ENCODE data around the gene GRPR.

The GRPR gene

GRCh38 chrX:16123222-16123786 is at the start of gene GRPR:
GRPR (plus strand) TSS chrX:16123565; CDS start chrX:16123954, 389 bp downstream.
- DNase-seq: peak; percentile 75

GRCh38 chrX:16075087-16075486 is 48.3 kb upstream of the GRPR start:
- peak; percentile 8 for DNase-seq

GRCh38 chrX:16076834-16077233 is 46.5 kb upstream of the GRPR start:
- no peak for DNase-seq

- DNase-seq: no peak
Observed at GRCh38 chrX:16077811-16078210, 45.6 kb upstream of the GRPR start.

- no peak for DNase-seq
Observed at GRCh38 chrX:16081357-16081756, 42.0 kb upstream of the GRPR start.

GRCh38 chrX:16082470-16083085 is 40.8 kb upstream of the GRPR start:
- no peak for DNase-seq

GRCh38 chrX:16087076-16087475 is 36.3 kb upstream of the GRPR start:
- DNase-seq: no peak

GRCh38 chrX:16089086-16089485 is 34.3 kb upstream of the GRPR start:
- no peak for DNase-seq

GRCh38 chrX:16096141-16096540 is 27.2 kb upstream of the GRPR start:
- no peak for DNase-seq

- DNase-seq: no peak
Observed at GRCh38 chrX:16100673-16101072, 22.7 kb upstream of the GRPR start.

- DNase-seq: no peak
Observed at GRCh38 chrX:16101581-16101980, 21.8 kb upstream of the GRPR start.

- no peak for DNase-seq
Observed at GRCh38 chrX:16103625-16104024, 19.7 kb upstream of the GRPR start.

GRCh38 chrX:16112428-16112827 is 10.9 kb upstream of the GRPR start:
- no peak for DNase-seq

GRCh38 chrX:16113978-16114565 is 9.3 kb upstream of the GRPR start:
- no peak for DNase-seq

- DNase-seq: peak; percentile 81
Observed at GRCh38 chrX:16114611-16115010, 8.8 kb upstream of the GRPR start.

GRCh38 chrX:16119353-16120220 is 3.8 kb upstream of the GRPR start:
- no peak for DNase-seq

GRCh38 chrX:16120431-16120830 is 2.9 kb upstream of the GRPR start:
- no peak for DNase-seq

- DNase-seq: no peak
Observed at GRCh38 chrX:16124201-16124600, 836 bp downstream of the GRPR start.

GRCh38 chrX:16125520-16126149 is 2.3 kb downstream of the GRPR start:
- no peak for DNase-seq

GRCh38 chrX:16130707-16131106 is 7.3 kb downstream of the GRPR start:
- DNase-seq: no peak

GRCh38 chrX:16134936-16135335 is 11.6 kb downstream of the GRPR start:
- DNase-seq: no peak

GRCh38 chrX:16136080-16136479 is 12.7 kb downstream of the GRPR start:
- DNase-seq: no peak

GRCh38 chrX:16137416-16138107 is 14.2 kb downstream of the GRPR start:
- no peak for DNase-seq
